ENCODE results near the gene OOSP4B.
"Not testable (repeated sequence)": the region's sequence is repeated elsewhere in the genome, so short reads cannot be mapped to it uniquely, and the experiment has no call there.

The OOSP4B gene

GRCh38 chr11:60016881-60017280 is at the start of gene OOSP4B:
OOSP4B (plus strand) TSS chr11:60017181.
- DNase-seq: no peak

GRCh38 chr11:59967677-59968394 is 49.1 kb upstream of the OOSP4B start:
- no peak for DNase-seq

GRCh38 chr11:59968395-59968783 is 48.6 kb upstream of the OOSP4B start:
- DNase-seq: no peak

- no peak for DNase-seq
These were observed 43.9 kb upstream of the OOSP4B start for GRCh38 chr11:59973097-59973496.

- no peak for DNase-seq
These were observed 35.7 kb upstream of the OOSP4B start for GRCh38 chr11:59981106-59981770.

- not testable (repeated sequence) for DNase-seq
These were observed 34.9 kb upstream of the OOSP4B start for GRCh38 chr11:59982037-59982436.

- no peak for DNase-seq
These were observed 33.8 kb upstream of the OOSP4B start for GRCh38 chr11:59983212-59983611.

- DNase-seq: no peak
These were observed 32.6 kb upstream of the OOSP4B start for GRCh38 chr11:59984368-59984767.

GRCh38 chr11:59990421-59990820 is 26.6 kb upstream of the OOSP4B start:
- no peak for DNase-seq

GRCh38 chr11:59992425-59992824 is 24.6 kb upstream of the OOSP4B start:
- no peak for DNase-seq

- DNase-seq: no peak
These were observed 19.2 kb upstream of the OOSP4B start for GRCh38 chr11:59997800-59998199.

- no peak for DNase-seq
These were observed 17.3 kb upstream of the OOSP4B start for GRCh38 chr11:59999691-60000090.

GRCh38 chr11:60003729-60004128 is 13.3 kb upstream of the OOSP4B start:
- DNase-seq: no peak

- no peak for DNase-seq
These were observed 11.6 kb upstream of the OOSP4B start for GRCh38 chr11:60005360-60005759.

GRCh38 chr11:60018058-60018457 is 1.1 kb downstream of the OOSP4B start:
- DNase-seq: no peak

- not testable (repeated sequence) for DNase-seq
These were observed 3.4 kb downstream of the OOSP4B start for GRCh38 chr11:60020376-60020775.

GRCh38 chr11:60029015-60029632 is 12.1 kb downstream of the OOSP4B start:
- no peak for DNase-seq

GRCh38 chr11:60040109-60040508 is 23.1 kb downstream of the OOSP4B start, which contains the start of gene OOSP2:
OOSP2 (plus strand) TSS chr11:60040409; CDS start chr11:60040460, 51 bp downstream.
- no peak for DNase-seq

GRCh38 chr11:60050422-60050821 is 33.4 kb downstream of the OOSP4B start:
- not testable (repeated sequence) for DNase-seq

- DNase-seq: not testable (repeated sequence)
These were observed 33.9 kb downstream of the OOSP4B start for GRCh38 chr11:60050839-60051238.

- DNase-seq: no peak
These were observed 39.5 kb downstream of the OOSP4B start, which contains the start of gene MS4A3 for GRCh38 chr11:60056349-60056969. MS4A3 (plus strand) TSS chr11:60056665; CDS start chr11:60061161, 4,496 bp downstream.

GRCh38 chr11:60059052-60059451 is 42.1 kb downstream of the OOSP4B start:
- no peak for DNase-seq

GRCh38 chr11:60059521-60060240 is 42.7 kb downstream of the OOSP4B start:
- DNase-seq: no peak
